Activated naive CD4-positive, alpha-beta T cell treated with Interleukin-2 at 50 U/mL for 16 hours (primary cell): ENCODE measurements around the gene KLK13.

Source experiments
- DNase-seq: peaks from one replicate; pipeline ENCODE4 v3.0.0-alpha.2; 2020

Gene KLK13

DNA sequence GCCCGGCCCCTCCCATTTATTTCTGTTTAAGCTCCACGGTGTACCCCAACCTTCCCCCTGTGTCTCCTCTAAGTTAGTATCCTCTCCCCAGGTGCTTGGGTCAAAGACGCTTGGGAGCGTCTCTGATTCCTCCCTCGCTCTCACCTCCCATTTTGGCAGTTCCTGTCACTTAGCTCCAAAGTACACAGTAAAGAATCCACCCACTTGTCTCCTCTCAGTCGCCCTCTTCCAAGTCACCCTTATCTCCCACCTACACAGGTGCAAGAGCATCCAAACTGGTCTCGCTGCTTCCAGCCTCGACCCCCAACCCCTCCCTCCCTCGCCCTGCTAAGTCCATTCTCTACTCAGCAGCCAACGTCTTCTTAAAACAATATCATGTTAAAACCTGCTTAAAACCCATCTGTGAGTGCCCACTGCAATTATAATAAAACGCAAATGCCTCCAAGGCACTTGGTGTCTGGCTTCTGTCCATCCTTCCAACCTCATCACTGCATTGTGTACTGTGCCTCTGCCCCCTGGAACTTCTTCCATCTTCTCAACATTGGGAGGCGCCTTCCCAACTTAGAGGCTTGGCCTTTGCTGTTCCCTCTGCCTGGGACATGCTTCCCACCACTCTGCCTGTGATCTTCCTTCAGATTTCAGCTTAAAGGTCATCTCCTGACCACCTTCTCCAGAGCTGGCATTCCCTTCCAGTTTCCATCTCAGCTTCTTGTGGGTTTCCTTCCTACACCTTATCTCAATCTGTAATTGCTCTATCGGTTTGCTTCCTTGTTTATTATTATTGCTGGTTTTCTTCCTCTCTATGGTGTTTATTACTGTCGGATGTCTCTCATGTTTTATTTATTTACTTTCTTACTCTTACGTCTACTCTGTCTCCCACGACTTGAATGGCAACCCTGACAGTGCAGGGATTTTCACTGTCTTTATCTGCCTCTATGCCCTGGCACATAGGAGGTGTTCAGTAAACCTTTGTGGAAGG lies 27.3 kb upstream of the KLK13 start:
- DNase-seq, result no peak

DNA sequence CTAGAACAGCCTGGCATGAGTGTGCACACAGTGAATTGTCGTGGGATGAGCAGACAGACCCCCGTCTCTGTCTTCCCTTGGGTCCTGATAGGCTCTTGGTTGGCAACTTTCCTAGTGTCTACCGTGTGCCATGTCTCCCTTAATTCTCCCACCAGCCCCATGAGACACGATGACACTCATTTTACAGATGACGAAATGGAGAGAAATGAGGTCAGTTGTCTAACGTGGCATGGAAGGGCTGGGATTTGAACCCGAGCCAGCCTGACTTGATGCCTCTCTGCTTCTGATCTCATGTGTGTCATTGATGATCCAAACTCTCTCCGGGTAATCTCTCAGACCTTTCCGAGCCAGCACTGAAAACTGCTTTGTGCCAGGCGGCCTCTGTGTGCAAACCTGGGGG lies 26.2 kb upstream of the KLK13 start:
- DNase-seq, result no peak

DNA sequence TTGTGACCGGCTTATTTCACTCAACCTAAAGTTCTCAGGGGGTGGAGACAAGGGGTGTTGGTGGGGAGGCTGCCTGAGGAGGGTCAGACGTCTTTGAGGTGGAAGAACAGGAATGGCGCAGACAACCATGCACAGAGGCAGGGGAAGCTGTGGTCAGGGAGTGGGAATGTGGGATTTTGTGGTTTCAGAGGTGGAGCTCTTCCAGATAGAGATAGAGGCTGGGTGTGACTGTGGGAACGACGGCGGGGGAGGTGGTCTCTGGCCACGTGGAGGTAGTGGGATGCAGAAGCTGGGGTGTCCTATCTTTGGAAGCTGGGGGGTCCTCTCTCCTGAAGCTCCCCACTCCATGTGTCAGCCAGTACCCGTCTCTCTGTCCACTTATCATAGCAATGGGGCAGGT lies 25.6 kb upstream of the KLK13 start:
- DNase-seq, result no peak

DNA sequence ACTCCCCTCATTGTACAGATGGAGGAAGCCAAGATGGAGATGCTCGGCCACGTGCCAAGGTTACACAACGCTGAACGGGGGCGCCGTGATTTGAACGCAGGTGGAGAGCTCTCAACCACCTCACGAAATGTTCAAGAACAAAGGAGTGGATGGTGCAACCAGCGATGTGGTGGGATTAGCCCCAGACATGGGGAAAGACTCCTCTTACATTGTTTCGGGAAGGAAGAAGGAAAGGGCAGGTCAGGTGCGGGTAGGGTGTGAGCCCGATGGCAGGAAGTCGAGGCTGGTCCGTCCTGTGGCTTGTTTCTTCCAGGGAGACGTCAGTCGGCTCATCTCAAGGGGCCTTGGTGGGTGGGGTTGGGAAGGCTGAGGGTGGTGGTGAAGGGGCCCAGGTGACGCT lies 24.9 kb upstream of the KLK13 start:
- no peak for DNase-seq

DNA sequence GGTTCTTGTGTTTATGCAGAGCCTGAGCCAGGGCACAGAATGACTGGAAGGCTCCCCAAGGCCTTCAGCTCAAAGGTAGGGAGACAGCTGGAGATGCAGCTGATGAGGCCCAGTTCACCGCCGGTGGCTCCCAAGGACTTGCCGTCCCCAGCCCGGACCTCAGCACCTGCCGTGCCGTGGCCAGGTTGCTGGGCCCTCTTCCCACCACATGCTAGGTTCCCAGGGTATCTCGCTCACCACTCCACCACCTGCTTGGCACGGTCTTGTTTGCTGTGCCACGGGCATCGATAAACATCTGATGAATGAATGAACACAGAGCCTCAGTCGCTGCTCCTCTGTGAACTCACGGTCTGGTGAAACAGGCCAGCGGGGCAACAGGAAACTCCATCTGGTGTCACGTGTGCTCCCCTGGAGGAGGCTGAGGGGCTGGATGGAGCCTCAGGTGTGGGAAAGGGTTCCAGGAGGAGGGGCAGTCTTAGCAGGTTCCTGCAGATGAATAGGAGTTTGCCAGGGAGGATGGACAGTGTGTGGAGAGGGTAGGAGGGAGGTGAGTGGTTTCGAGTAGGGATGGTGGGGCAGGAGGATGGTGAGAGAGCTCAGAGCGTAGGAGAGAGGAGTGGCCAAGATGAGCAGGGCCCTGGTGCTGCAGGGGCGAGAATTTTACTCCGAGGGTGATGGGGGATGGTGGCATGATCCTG lies 21.4 kb upstream of the KLK13 start:
- no peak for DNase-seq

DNA sequence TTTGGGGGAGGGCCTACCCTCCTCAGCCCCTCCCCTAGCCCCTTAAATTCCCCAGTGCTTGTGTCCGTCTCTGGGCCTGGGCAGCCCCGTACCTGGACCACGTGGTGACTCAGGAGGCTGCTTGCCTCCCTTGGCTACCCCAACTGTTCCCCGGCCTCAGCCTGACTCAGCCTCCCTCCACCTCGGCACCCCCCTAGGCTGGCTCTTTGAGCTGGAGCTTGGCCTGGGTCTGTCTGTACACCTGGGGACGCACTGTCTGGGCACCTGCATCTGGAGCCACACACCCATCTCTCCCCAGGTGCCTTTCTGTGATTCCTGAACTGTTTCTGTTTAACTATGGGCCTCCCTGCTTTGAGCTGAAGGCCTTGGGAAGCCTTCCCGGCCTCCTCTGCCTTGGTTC lies 19.6 kb upstream of the KLK13 start:
- no peak for DNase-seq

DNA sequence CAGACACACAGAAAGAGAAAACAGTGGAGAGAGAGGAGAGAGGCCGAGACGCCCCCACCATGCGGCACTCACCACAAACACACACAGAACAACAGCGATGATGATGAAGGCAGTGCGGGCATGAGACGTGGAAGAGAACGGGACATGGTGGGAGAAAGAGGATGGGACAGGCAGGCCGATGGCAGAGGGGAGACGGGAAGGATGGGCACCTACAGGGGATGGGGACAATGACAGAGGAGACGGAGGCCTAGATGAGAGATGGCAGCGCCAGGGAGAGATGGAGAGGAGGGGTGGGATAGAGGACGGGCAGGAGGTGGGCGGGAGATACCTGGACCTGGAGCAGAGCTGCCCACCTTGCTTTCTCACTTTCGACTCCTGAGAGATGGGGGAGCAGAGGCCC lies 18.9 kb upstream of the KLK13 start:
- DNase-seq, result no peak

DNA sequence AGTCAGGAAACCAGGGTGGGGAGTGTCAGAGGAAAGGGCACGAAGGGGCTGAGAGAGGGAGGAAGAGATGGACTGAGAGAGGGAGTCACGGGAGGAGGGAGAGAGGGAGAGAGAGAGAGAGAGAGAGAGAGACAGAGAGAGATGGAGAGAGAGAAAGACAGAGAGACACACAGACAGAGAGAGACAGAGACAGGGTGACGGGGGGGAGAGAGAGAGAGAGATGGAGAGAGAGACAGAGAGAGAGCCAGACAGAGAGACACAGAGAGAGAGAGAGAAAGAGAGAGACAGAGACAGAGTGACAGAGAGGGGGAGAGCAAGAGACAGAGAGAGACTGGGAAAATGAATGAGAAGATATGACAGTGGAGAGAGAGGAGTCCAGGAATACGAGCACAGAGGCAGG lies 18.3 kb upstream of the KLK13 start:
- DNase-seq, result no peak

DNA sequence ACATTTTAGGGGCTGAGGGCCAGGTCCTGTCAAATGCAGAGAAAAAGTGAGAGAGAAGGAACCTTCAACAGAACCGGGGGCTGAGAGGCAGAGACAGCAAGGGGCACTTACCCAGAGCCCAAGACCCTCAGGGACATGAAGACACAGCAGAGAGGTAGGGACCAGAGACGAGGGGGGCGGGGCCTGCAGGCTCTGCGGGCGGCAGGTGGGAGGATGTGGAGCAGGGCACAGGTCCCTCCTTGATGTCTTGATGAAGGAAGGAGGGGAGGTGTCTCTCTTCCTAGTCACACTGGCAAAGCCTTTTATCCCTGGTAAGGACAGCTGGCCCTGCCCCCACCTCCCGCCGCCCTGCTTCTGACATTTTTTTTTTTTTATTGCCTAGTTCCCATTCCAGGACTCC lies 17.7 kb upstream of the KLK13 start, which contains the start of gene KLK14:
TSS of gene KLK14 (minus strand) at position 277 of the 400 bp plus-strand sequence. CDS start at position 4, 273 bp downstream.
- DNase-seq, result no peak

DNA sequence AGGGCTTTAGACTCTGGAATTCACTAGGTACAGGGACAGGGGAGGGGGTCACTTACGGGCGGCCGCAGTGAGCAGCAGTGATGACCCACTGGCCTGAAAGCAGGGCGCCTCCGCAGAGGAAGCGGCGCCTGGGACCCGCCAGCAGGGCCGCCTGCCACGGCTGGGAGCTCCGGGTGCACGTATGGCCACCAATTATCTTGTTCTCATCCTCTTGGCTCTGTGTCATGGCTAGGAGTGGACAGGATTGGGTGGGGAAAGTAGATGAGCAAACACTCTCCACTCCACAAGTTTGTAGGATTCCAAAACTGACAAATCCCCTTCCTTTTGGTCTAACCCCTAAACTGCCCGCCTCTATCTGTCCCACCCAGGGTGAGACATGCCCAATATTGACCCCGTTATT lies 16.6 kb upstream of the KLK13 start:
- DNase-seq, result no peak

DNA sequence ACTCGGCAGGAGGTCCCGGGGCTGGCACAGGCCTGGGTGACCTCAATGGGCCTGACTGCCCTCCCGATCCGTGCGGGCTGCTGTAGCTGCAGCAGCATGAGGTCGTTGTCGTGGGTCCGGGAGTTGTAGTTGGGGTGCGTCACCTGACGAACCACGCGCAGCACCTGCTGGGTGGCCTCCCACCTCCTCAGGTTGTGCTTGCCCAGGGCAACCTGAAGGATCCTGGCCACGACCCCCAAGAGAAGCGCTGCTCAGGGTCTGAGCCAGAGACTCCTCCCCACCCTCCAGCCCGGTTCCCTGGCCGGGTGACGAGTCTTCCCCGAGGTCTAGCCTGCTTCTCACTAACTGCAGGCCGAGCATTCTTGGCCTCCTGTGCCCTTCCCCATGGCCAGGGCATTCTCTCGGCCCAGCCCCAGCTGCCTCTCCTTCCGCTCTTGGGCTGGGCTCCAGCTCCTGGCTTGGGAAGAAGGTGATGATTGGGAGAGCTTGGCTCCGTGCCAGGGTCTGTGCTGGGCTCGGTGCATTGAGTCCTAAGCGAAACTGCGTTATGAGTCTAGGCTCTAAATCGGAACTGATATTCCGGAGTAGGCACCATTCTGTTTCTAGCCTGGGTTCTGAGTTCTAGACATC lies 14.7 kb upstream of the KLK13 start:
- no peak for DNase-seq

DNA sequence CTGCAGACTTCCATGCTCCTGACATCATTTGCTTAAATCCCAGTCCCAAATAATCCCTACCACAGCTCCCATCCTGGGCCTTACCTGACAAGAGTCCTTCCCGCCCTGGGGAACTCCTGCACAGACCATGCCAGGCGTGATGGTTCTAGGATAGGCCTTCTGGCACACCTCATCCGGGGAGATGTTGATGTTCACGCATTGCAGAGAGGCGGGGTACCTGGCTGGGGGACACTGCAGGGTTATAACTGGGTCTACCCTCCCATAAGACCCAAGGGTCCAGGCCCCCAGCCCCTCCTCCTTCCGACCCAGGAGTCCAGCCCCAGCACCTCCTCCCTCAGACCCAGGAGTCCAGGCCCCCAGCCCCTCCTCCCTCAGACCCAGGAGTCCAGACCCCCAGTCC lies 13.8 kb upstream of the KLK13 start:
- no peak for DNase-seq

DNA sequence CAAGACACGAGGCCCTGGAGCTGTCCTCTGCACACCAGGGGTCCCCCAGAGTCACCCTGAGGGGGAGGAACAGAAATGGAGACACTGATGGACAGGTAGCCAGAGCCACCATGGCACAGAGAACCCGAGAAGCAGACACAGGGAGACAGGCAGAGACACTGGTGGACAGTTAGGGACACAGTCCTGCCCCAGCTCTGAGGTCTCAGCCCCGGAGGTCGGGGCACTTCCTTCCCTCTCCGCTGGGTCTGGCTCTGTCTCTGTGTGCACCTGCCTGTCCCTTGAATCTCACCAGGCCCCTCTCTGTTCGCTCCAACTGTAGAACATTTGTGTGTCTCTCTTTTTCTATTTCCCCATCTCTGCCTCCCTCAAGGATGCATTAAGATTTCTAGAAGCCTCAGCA lies 13.2 kb upstream of the KLK13 start:
- no peak for DNase-seq

DNA sequence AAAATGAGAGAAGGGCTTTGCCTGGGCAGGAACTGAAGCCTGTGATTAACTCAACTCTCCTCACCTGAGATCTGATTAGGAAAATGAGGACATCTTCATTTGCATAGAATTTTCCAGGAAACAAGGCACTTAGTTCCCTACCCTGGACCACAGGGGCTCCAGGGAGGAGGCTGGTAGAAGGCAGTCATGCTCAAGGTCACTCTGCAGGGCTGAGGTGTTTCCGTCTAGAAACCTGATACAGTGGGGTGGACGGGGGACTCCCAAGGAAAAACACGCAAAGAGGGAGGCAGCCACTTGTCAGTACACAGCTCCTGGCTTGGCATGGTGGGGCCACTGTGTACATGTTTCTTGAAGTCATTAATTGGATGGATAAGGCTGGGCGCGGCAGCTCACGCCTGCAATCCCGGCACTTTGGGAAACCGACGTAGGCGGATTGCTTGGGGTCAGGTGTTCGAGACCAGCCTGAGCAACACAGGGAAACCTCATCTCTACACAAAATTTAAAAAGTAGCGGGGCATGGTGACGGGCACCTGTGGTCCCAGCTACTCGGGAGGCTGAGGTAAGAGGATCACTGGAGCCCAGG lies 11.8 kb upstream of the KLK13 start:
- no peak for DNase-seq

DNA sequence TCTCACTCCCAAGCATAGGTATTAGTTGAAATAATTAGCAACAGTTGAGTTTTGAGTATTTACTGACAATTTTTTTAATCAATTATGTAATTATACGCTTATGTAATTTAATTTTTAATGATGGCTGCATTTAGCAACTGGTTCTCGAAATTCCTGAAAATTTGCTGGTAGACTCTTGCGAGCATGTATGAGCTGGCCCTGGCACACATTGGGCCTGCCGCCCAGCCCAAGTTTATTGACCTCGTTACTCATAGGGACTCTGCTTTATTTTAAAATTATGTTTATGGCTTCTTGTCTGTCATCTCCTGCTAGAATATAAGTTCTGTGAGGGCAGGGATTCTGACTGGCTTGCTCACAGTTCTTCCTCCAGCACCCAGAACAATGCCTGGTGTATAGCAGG lies 11.1 kb upstream of the KLK13 start:
- no peak for DNase-seq

DNA sequence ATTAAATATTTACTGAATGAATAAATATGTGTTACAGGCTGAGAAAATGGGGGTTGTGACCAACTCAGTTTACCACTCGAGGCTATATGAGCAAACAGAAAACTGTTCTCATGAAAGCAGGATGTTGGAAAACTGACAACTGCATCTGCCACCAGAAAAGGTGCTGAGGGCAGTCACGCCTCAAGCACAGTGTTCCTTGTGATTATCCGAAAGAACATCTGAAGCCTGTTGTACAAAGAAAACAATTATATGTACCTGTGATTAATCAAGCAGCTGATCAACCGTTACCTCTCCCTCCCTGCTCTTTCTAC lies 6.2 kb upstream of the KLK13 start:
- no peak for DNase-seq

DNA sequence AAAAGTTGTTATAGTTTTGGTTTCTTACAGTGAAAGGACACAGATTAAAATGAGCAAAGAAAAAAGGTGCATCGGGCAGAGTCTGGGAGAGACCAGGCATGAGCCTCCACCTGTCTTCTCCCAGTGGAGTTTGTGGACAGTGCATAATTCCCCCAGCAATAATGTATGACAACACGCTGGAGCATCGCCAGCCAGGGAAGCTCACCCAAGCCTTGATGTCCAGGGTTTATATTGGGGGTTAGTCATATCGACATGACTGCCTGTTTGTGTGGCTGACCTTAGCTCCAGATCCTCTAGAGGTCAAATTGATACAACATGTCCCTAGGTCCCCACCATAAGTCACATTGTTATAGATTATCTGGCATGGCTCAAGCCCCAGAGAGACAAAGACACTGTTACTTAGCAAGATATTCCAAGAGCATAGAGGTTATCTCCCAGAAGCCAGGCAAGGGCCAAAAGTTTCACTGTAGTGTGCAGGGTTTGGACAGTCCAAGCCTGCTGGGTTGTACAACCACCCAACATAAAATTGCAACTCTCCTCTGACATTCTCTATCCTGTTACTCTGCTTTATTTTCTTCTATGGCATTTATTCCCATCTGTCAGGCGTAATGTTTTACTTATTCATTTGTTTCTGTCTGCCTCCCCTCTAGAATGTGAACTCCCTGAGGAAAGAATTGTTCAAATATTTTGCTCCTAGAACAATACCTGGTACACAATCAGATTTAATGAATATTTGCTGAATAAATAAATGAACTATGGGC lies 5.6 kb upstream of the KLK13 start:
- DNase-seq, result no peak

DNA sequence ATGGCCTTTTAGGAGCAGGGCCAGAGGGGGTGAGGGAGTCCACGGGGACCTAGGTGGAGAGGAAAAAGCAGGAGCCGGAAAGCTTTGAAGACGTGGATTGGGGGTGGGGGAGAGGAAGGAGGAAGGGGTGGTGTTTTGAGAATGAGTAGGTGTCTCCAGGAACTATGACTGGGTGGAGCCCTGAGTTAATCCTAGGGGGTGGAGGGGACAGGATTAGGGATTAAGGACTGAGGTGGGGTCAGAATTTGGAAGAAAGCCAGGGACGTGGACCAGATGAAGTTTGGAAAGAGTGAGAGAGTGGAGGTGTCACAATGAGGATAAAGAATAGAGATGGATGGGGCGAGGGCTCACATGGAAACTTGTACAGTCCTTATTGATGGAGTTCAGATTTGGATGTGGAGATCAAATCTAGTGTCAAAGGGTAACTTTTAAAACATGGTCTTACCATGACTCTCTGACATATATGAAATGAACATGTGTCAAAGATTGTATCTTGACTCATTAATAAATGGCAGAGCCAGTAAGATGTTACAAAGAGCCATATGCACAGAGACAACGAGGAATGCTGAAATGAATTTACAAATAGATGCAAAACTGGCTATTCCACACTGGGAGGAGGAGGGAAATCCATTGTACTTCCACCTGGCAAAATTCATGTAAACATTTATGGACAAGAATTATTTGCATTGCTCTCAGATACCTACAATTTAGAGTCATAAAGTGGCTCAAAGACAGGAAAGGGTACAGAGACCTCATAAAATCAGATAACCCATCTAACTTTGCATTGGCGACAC lies 1.7 kb upstream of the KLK13 start:
- DNase-seq, result no peak

DNA sequence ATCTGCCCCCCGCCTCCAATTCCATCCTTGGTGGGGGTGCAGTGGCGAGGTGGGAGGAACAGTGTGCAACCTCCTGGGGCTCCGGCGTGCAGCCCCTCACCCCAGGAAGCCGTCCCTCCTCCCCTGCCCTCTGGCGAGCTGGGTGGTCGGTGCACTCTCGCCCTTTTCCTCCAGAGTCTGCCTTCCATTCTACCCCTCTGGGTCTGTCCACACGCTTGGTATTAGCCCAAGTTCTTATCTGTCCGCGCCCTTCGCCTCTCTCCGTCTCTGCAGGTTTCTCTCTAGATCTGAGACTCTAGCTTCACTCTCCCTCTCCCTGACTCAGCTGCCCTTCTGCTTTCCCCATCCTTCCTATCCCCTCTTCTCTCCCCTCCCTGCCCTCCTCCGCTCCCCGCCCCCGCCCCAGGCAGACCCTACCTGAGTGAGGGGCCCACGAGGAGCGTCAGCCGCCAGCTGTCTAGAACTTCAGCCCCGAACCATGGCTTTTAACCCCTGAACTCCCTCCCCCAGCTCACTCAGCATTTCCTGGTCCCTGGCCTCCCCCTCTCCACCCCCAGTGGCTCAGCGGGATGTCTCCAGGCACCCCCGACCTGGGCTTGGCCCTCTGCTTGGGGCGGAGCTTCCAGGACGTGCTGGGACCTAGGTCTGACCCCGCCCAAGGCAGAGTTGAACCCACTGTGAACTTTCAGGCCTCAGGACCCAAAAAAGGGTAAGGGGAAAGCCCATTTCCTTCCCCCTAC lies 499 bp upstream of the KLK13 start:
- DNase-seq, result no peak

DNA sequence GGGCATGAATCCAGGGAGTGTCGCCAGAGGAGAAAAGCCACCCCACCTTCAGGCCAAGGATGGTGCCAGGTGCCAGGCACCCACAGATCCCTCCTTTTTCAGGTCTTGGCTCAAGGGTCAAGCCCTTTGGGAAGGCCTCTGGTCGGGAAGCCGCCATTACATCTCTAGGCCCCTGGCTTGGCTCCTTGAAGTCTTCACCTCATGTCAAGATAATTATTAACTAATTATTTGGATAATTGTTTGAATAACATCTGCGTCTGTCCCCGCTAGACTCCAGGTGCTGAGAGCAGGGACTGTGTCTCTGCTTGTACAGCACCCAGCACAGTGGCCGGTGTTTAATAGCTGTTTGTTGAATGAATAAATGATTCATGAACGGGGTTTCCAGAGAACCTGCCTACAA lies 1.2 kb downstream of the KLK13 start:
- DNase-seq, result no peak

DNA sequence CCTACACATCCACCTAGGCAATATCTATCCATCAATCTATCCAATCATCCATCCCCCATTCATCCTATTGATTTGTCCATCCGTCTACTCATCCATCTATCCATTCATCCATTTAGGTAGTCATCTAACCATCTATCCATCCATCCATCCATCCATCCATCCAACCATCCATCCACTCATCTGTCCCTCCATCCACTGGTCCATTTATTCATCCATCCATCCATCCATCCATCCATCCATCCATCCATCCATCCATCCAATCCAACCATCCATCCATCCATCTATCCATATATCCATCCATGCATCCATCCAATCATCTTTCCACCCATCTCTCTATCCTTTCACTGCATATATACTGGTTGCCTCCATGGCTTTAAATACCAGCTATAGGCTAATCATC lies 3.9 kb downstream of the KLK13 start:
- no peak for DNase-seq
